ENCODE data around the gene MVB12B.

Gene MVB12B

GRCh38 chr9:126503333-126504085 lies 176.9 kb downstream of the MVB12B start:
- DNase-seq (ENCODE audit: low spot score): no peak
- in situ Hi-C loops (cut with MboI; ENCODE audit: low pct_unique_long_range_greater_than_20kb, low sequenced_read_pairs, unreplicated experiment): loop anchor here (10.0 kb wide), 1 partner anchor 51 kb away; no protein-coding TSS in a partner anchor

GRCh38 chr9:126504086-126504976 lies 177.7 kb downstream of the MVB12B start:
- no peak for TF ChIP-seq CTCF (IDR thresholded peaks at IDR 0.05; ENCODE audit: extremely low read depth, insufficient read depth, missing control alignments)
- DNase-seq (ENCODE audit: low spot score): no peak
- in situ Hi-C loops (cut with MboI; ENCODE audit: low pct_unique_long_range_greater_than_20kb, low sequenced_read_pairs, unreplicated experiment): loop anchor here (10.0 kb wide), 1 partner anchor 50 kb away; no protein-coding TSS in a partner anchor

More at GRCh38 chr9:126503333-126504085, 176.9 kb downstream of the MVB12B start:
- TF ChIP-seq CTCF (IDR thresholded peaks at IDR 0.05; ENCODE audit: extremely low read depth, insufficient read depth, missing control alignments): no peak

- no peak for TF ChIP-seq CTCF (IDR thresholded peaks at IDR 0.05; ENCODE audit: extremely low read depth, insufficient read depth, missing control alignments)
- no peak for DNase-seq (ENCODE audit: low spot score)
- in situ Hi-C loops (cut with MboI; ENCODE audit: low pct_unique_long_range_greater_than_20kb, low sequenced_read_pairs, unreplicated experiment): loop anchor here (10.0 kb wide), 1 partner anchor 50 kb away; no protein-coding TSS in a partner anchor
Measured at GRCh38 chr9:126504977-126505455, 178.4 kb downstream of the MVB12B start.

- DNase-seq (ENCODE audit: low spot score): no peak
- in situ Hi-C loops (cut with MboI; ENCODE audit: low pct_unique_long_range_greater_than_20kb, low sequenced_read_pairs, unreplicated experiment): loop anchor here (10.0 kb wide), 1 partner anchor 49 kb away; no protein-coding TSS in a partner anchor
- no peak for TF ChIP-seq CTCF (IDR thresholded peaks at IDR 0.05; ENCODE audit: extremely low read depth, insufficient read depth, missing control alignments)
Measured at GRCh38 chr9:126505697-126506346, 179.2 kb downstream of the MVB12B start.

- in situ Hi-C loops (cut with MboI; ENCODE audit: low pct_unique_long_range_greater_than_20kb, low sequenced_read_pairs, unreplicated experiment): loop anchor here (10.0 kb wide), 1 partner anchor 48 kb away; no protein-coding TSS in a partner anchor
- no peak for TF ChIP-seq CTCF (IDR thresholded peaks at IDR 0.05; ENCODE audit: extremely low read depth, insufficient read depth, missing control alignments)
- DNase-seq (ENCODE audit: low spot score): no peak
Measured at GRCh38 chr9:126506361-126507317, 180.0 kb downstream of the MVB12B start.
